Nephron (organoid): ENCODE results near the gene UQCRC1.

Source experiments
- H3K27ac Mint-ChIP-seq, 3 experiments: 2 replicates each; pipeline ENCODE4 v1.8.0; 2020; ENCODE audit warnings: mixed read lengths in 3 of 3, mild to moderate bottlenecking in 2 of 3, moderate library complexity in 1 of 3
- H3K27me3 Mint-ChIP-seq: 2 replicates; pipeline ENCODE4 v1.8.0; 2021; ENCODE audit warnings: low read depth, mild to moderate bottlenecking, moderate library complexity, mixed read lengths
- H3K36me3 Mint-ChIP-seq: 2 replicates; pipeline ENCODE4 v1.8.0; 2020; ENCODE audit warnings: low read depth, mixed read lengths
- H3K4me1 Mint-ChIP-seq: 2 replicates; pipeline ENCODE4 v1.8.0; 2020; ENCODE audit warnings: mixed read lengths
- H3K4me3 Mint-ChIP-seq, 3 experiments: 2 replicates each; pipeline ENCODE4 v1.8.0; 2020; ENCODE audit warnings: mild to moderate bottlenecking in 3 of 3, mixed read lengths in 3 of 3, moderate library complexity in 2 of 3
- H3K9me3 Mint-ChIP-seq: 2 replicates; pipeline ENCODE4 v1.8.0; 2020; ENCODE audit warnings: mixed read lengths
- CTCF ChIP-seq, 3 experiments: fragments of 200-600 bp; sonication (generic); IDR thresholded peaks; one replicate each; pipeline ENCODE4 v1.5.0; 2021; ENCODE audit warnings: antibody characterized with exemption in 3 of 3; ENCODE audit not compliant: unreplicated experiment in 3 of 3

The UQCRC1 gene

GRCh38 chr3:48636149-48636655, 26.8 kb upstream of the UQCRC1 start:
- peak overlapping the region; percentile 88 to 89 (median 88) for H3K4me3 Mint-ChIP-seq
- no peaks in the 10 kb centered on the region for H3K9me3 Mint-ChIP-seq
- no peak for TF ChIP-seq CTCF (IDR thresholded peaks at IDR 0.05; ENCODE audit: unreplicated experiment in 3 of 3)
- no peaks in the 10 kb centered on the region for H3K27me3 Mint-ChIP-seq
- H3K27ac Mint-ChIP-seq, result peak overlapping the region in 2 of 3 experiments; percentile 57 to 73
- H3K4me1 Mint-ChIP-seq, result peaks cover 16% of the 10 kb centered on the region
- peaks cover 3% of the 10 kb centered on the region for H3K36me3 Mint-ChIP-seq

GRCh38 chr3:48635222-48636021, 26.0 kb upstream of the UQCRC1 start, which contains the start of gene SLC26A6:
Gene SLC26A6 (minus strand): TSS chr3:48635461. CDS start chr3:48635393, 68 bp downstream.
- peaks cover 3% of the 10 kb centered on the region for H3K36me3 Mint-ChIP-seq
- H3K4me3 Mint-ChIP-seq, result peak within 1 kb of the TSS; percentile 88 to 89 (median 88)
- H3K4me1 Mint-ChIP-seq, result peaks cover 16% of the 10 kb centered on the region
- no peaks in the 10 kb centered on the region for H3K9me3 Mint-ChIP-seq
- TF ChIP-seq CTCF (IDR thresholded peaks at IDR 0.05; ENCODE audit: unreplicated experiment in 3 of 3), result peak; percentile 26 to 54 (median 45)
- H3K27ac Mint-ChIP-seq, result peak within 1 kb of the TSS; percentile 51 to 85 (median 81)
- no peaks in the 10 kb centered on the region for H3K27me3 Mint-ChIP-seq

- Mint-ChIP-seq H3K27me3 (no peaks in the 10 kb centered on the region), H3K36me3 (peaks cover 3% of the 10 kb centered on the region), H3K9me3 (no peaks in the 10 kb centered on the region), H3K4me3 (peak overlapping the region; percentile 88 to 89 (median 88)), H3K4me1 (peaks cover 16% of the 10 kb centered on the region), H3K27ac (peak overlapping the region in 1 of 3 experiments; percentile 30)
- TF ChIP-seq CTCF (IDR thresholded peaks at IDR 0.05; ENCODE audit: unreplicated experiment in 3 of 3), result no peak
Observed at GRCh38 chr3:48634661-48635221, 25.3 kb upstream of the UQCRC1 start.

GRCh38 chr3:48633743-48634142, 24.3 kb upstream of the UQCRC1 start:
- Mint-ChIP-seq H3K27ac (no peak overlapping the region), H3K36me3 (peaks cover 12% of the 10 kb centered on the region), H3K4me3 (peak overlapping the region; percentile 61 to 88 (median 88)), H3K27me3 (no peaks in the 10 kb centered on the region), H3K9me3 (no peaks in the 10 kb centered on the region), H3K4me1 (peaks cover 16% of the 10 kb centered on the region)
- TF ChIP-seq CTCF (IDR thresholded peaks at IDR 0.05; ENCODE audit: unreplicated experiment in 3 of 3), result no peak

GRCh38 chr3:48633256-48633655, 23.8 kb upstream of the UQCRC1 start:
- Mint-ChIP-seq H3K27me3 (no peaks in the 10 kb centered on the region), H3K4me3 (peak overlapping the region; percentile 63 to 88 (median 72)), H3K36me3 (peaks cover 12% of the 10 kb centered on the region), H3K27ac (no peak overlapping the region), H3K9me3 (no peaks in the 10 kb centered on the region), H3K4me1 (peaks cover 16% of the 10 kb centered on the region)
- TF ChIP-seq CTCF (IDR thresholded peaks at IDR 0.05; ENCODE audit: unreplicated experiment in 3 of 3), result no peak
